ENCODE measurements around the gene IL1RN. TPM values are rescaled to one million over a fixed set of nuclear protein-coding genes. Genes with fewer than 3 reads are reported as not detected.

The IL1RN gene
- total and polyA plus RNA-seq, 2 of the 13 experiments (the other 11 are each of a cell fraction or from before 2014, with no cell fraction given) = 21.2 to 101 TPM

GRCh38 chr2:113157118-113157896 is 29.9 kb downstream of the IL1RN start (continued):
- TF ChIP-seq ZNF782 (CRISPR knock-in tag; IDR thresholded peaks at IDR 0.05; ENCODE audit: borderline replicate concordance) (peak; percentile 80; the same call in 1 of the 2 replicates), SKI (IDR thresholded peaks at IDR 0.05; ENCODE audit: partially characterized antibody) (no peak), PLRG1 (conservative IDR thresholded peaks at IDR 0.05) (no peak), IRX3 (CRISPR knock-in tag; IDR thresholded peaks at IDR 0.05; ENCODE audit: borderline replicate concordance, low read depth) (no peak), ZNF619 (CRISPR knock-in tag; IDR thresholded peaks at IDR 0.05) (0 out of 2 replicates have a peak, but pooled peaks have one; percentile 15), NFATC3 (CRISPR knock-in tag; IDR thresholded peaks at IDR 0.05) (no peak), NFKBIZ (CRISPR knock-in tag; IDR thresholded peaks at IDR 0.05) (no peak), ZSCAN21 (CRISPR knock-in tag; IDR thresholded peaks at IDR 0.05; ENCODE audit: borderline replicate concordance) (peak; percentile 57; the same call in 1 of the 2 replicates), REST (IDR thresholded peaks at IDR 0.05; ENCODE audit: borderline replicate concordance in 1 of 2, low read depth in 1 of 2, low read length in 2 of 2) (no peak), HNRNPLL (IDR thresholded peaks at IDR 0.05; ENCODE audit: low read depth, low read length, poor library complexity, severe bottlenecking) (no peak), ZFP41 (CRISPR knock-in tag; IDR thresholded peaks at IDR 0.05; ENCODE audit: borderline replicate concordance) (no peak), ZNF746 (CRISPR knock-in tag; IDR thresholded peaks at IDR 0.05) (no peak; the same call in 1 of the 2 replicates), SP2 (CRISPR knock-in tag; IDR thresholded peaks at IDR 0.05) (no peak), NFYC (CRISPR knock-in tag; IDR thresholded peaks at IDR 0.05) (no peak), NCOA5 (CRISPR knock-in tag; IDR thresholded peaks at IDR 0.05) (no peak), ESRRA (CRISPR knock-in tag; IDR thresholded peaks at IDR 0.05; ENCODE audit: low read depth) (no peak)
- TF ChIP-seq, protein P1, sequence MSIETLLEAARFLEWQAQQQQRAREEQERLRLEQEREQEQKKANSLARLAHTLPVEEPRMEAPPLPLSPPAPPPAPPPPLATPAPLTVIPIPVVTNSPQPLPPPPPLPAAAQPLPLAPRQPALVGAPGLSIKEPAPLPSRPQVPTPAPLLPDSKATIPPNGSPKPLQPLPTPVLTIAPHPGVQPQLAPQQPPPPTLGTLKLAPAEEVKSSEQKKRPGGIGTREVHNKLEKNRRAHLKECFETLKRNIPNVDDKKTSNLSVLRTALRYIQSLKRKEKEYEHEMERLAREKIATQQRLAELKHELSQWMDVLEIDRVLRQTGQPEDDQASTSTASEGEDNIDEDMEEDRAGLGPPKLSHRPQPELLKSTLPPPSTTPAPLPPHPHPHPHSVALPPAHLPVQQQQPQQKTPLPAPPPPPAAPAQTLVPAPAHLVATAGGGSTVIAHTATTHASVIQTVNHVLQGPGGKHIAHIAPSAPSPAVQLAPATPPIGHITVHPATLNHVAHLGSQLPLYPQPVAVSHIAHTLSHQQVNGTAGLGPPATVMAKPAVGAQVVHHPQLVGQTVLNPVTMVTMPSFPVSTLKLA (IDR thresholded peaks at IDR 0.05) = no peak
- TF ChIP-seq, protein P2, sequence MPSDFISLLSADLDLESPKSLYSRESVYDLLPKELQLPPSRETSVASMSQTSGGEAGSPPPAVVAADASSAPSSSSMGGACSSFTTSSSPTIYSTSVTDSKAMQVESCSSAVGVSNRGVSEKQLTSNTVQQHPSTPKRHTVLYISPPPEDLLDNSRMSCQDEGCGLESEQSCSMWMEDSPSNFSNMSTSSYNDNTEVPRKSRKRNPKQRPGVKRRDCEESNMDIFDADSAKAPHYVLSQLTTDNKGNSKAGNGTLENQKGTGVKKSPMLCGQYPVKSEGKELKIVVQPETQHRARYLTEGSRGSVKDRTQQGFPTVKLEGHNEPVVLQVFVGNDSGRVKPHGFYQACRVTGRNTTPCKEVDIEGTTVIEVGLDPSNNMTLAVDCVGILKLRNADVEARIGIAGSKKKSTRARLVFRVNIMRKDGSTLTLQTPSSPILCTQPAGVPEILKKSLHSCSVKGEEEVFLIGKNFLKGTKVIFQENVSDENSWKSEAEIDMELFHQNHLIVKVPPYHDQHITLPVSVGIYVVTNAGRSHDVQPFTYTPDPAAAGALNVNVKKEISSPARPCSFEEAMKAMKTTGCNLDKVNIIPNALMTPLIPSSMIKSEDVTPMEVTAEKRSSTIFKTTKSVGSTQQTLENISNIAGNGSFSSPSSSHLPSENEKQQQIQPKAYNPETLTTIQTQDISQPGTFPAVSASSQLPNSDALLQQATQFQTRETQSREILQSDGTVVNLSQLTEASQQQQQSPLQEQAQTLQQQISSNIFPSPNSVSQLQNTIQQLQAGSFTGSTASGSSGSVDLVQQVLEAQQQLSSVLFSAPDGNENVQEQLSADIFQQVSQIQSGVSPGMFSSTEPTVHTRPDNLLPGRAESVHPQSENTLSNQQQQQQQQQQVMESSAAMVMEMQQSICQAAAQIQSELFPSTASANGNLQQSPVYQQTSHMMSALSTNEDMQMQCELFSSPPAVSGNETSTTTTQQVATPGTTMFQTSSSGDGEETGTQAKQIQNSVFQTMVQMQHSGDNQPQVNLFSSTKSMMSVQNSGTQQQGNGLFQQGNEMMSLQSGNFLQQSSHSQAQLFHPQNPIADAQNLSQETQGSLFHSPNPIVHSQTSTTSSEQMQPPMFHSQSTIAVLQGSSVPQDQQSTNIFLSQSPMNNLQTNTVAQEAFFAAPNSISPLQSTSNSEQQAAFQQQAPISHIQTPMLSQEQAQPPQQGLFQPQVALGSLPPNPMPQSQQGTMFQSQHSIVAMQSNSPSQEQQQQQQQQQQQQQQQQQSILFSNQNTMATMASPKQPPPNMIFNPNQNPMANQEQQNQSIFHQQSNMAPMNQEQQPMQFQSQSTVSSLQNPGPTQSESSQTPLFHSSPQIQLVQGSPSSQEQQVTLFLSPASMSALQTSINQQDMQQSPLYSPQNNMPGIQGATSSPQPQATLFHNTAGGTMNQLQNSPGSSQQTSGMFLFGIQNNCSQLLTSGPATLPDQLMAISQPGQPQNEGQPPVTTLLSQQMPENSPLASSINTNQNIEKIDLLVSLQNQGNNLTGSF (CRISPR knock-in tag; IDR thresholded peaks at IDR 0.05) = peak; percentile 50; the same call in 1 of the 2 replicates
- TF ChIP-seq, protein P3, sequence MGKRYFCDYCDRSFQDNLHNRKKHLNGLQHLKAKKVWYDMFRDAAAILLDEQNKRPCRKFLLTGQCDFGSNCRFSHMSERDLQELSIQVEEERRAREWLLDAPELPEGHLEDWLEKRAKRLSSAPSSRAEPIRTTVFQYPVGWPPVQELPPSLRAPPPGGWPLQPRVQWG (CRISPR knock-in tag; IDR thresholded peaks at IDR 0.05; ENCODE audit: borderline replicate concordance, low read depth) = no peak
